ENCODE results near the gene ECI2. TPM values are rescaled to one million over a fixed set of nuclear protein-coding genes. Genes with fewer than 3 reads are reported as not detected.
"Not testable (repeated sequence)": the region's sequence is repeated elsewhere in the genome, so short reads cannot be mapped to it uniquely, and the experiment has no call there.

The ECI2 gene
- total RNA-seq, 1 donor from 2014 or later, result 29.2 TPM

- Mint-ChIP-seq H3K4me3 (ENCODE audit: unreplicated experiment) (no peak overlapping the region), H3K4me1 (ENCODE audit: low read depth) (no peaks in the 10 kb centered on the region), H3K36me3 (ENCODE audit: low read depth) (no peaks in the 10 kb centered on the region), H3K27me3 (ENCODE audit: low read depth) (no peaks in the 10 kb centered on the region), H3K27ac (ENCODE audit: unreplicated experiment) (no peak overlapping the region), H3K9me3 (ENCODE audit: low read depth) (no peaks in the 10 kb centered on the region)
- TF ChIP-seq, protein P1, sequence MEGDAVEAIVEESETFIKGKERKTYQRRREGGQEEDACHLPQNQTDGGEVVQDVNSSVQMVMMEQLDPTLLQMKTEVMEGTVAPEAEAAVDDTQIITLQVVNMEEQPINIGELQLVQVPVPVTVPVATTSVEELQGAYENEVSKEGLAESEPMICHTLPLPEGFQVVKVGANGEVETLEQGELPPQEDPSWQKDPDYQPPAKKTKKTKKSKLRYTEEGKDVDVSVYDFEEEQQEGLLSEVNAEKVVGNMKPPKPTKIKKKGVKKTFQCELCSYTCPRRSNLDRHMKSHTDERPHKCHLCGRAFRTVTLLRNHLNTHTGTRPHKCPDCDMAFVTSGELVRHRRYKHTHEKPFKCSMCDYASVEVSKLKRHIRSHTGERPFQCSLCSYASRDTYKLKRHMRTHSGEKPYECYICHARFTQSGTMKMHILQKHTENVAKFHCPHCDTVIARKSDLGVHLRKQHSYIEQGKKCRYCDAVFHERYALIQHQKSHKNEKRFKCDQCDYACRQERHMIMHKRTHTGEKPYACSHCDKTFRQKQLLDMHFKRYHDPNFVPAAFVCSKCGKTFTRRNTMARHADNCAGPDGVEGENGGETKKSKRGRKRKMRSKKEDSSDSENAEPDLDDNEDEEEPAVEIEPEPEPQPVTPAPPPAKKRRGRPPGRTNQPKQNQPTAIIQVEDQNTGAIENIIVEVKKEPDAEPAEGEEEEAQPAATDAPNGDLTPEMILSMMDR (IDR thresholded peaks at IDR 0.05), result no peak
- DNase-seq (ENCODE audit: low spot score), result no peak
Observed at GRCh38 chr6:4091941-4092340, 43.4 kb downstream of the ECI2 start.

DNA sequence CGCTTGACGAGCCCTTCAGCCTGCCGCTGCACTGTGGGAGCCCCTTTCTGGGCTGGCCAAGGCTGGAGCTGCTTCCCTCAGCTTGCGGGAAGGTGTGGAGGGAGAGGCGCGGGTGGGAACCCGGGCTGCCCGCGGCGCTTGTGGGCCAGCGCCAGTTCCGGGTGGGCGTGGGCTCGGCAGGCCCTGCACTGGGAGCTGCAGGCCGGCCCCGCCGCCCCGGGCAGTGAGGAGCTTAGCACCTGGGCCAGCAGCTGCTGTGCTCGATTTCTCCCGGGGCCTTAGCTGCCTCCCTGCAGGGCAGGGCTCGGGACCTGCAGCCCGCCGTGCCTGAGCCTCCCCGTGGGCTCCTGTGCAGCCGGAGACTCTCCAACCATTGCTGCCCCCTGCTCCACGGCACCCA is 45.3 kb downstream of the ECI2 start:
- H3K36me3 Mint-ChIP-seq (ENCODE audit: low read depth); DNase-seq (ENCODE audit: low spot score); H3K27ac Mint-ChIP-seq (ENCODE audit: unreplicated experiment); H3K4me1 Mint-ChIP-seq (ENCODE audit: low read depth); H3K4me3 Mint-ChIP-seq (ENCODE audit: unreplicated experiment); H3K9me3 Mint-ChIP-seq (ENCODE audit: low read depth); H3K27me3 Mint-ChIP-seq (ENCODE audit: low read depth): not testable (repeated sequence)

- no peaks in the 10 kb centered on the region for H3K27me3 Mint-ChIP-seq (ENCODE audit: low read depth)
- H3K4me3 Mint-ChIP-seq (ENCODE audit: unreplicated experiment), result no peak overlapping the region
- no peak for DNase-seq (ENCODE audit: low spot score)
- no peaks in the 10 kb centered on the region for H3K36me3 Mint-ChIP-seq (ENCODE audit: low read depth)
- no peaks in the 10 kb centered on the region for H3K9me3 Mint-ChIP-seq (ENCODE audit: low read depth)
- no peak overlapping the region for H3K27ac Mint-ChIP-seq (ENCODE audit: unreplicated experiment)
- TF ChIP-seq, protein P1 (IDR thresholded peaks at IDR 0.05), result no peak
- H3K4me1 Mint-ChIP-seq (ENCODE audit: low read depth), result peaks cover 6% of the 10 kb centered on the region
Observed at GRCh38 chr6:4088704-4089103, 46.7 kb downstream of the ECI2 start.

DNA sequence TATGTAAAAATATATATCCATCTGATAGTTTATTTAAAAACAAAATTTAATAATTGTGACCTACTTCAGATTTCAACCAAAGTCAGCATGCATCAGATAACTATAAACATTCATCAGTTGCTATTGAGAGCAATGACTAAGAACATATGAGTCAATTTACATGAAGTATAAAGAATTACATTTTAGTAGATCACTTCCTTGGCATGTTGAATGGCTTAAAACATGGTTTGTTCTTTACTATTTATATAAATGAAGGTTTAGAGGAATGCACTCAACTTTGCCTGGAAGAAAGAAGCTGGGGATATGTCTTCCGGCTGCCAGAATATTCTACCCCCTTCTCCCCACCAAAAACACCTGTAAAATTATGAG is 50.1 kb downstream of the ECI2 start:
- Mint-ChIP-seq H3K27ac (ENCODE audit: unreplicated experiment) (no peak overlapping the region), H3K9me3 (ENCODE audit: low read depth) (no peaks in the 10 kb centered on the region), H3K4me3 (ENCODE audit: unreplicated experiment) (no peak overlapping the region), H3K4me1 (ENCODE audit: low read depth) (peaks cover 6% of the 10 kb centered on the region), H3K36me3 (ENCODE audit: low read depth) (no peaks in the 10 kb centered on the region), H3K27me3 (ENCODE audit: low read depth) (no peaks in the 10 kb centered on the region)
- DNase-seq (ENCODE audit: low spot score), result no peak
- TF ChIP-seq, protein P1 (IDR thresholded peaks at IDR 0.05), result no peak

DNA sequence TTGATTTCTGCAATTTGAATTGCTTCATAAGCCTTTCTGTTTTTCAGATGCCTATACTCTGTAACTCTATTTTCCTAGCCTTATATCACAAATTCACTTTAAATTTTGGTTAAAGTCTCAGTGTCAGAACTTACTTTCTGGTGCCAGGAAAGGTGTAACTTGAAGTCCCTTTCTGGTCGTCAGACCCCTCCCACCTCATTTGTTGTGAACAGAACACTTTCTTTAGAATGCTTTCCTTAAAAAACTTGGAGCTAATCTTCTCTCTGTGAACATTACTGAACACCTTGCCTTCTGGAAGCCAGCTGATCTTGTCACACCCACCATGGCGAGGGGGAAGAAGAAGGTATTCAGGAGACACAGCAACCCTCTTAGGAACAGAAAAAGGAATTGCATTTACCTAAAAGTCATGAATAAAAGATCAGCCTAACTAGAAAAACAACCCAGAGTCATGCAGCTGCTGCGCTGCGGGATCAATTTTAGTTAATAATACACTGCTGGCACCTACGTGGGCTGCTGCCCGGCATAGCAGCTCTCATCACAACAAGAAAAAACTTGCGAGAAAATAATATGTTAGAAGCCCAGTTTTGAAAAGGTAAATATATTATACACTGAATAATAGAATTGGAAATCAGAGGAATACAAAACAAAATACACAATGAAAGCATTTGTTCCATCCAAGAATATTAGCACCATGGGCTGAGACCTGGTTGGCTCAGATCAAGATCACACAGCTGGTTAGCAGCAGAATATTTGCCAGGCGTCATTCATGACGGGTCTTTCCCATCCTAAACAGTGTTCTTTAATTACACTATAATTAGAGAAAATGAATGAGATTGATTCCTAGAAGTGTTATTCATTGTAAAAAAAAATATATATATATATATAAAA is 50.7 kb downstream of the ECI2 start:
- Mint-ChIP-seq H3K4me3 (ENCODE audit: unreplicated experiment) (no peak overlapping the region), H3K9me3 (ENCODE audit: low read depth) (no peaks in the 10 kb centered on the region), H3K27ac (ENCODE audit: unreplicated experiment) (no peak overlapping the region), H3K27me3 (ENCODE audit: low read depth) (no peaks in the 10 kb centered on the region), H3K4me1 (ENCODE audit: low read depth) (peaks cover 6% of the 10 kb centered on the region), H3K36me3 (ENCODE audit: low read depth) (no peaks in the 10 kb centered on the region)
- TF ChIP-seq, protein P1 (IDR thresholded peaks at IDR 0.05), result no peak
- DNase-seq (ENCODE audit: low spot score), result no peak

All from chondrocyte (in vitro differentiated cells).